Osteoblast (primary cell): ENCODE data around the gene CLDN5. TPM values are rescaled to one million over a fixed set of nuclear protein-coding genes. Genes with fewer than 3 reads are reported as not detected.

Experiments used
- DNase-seq: peaks from one replicate; pipeline ENCODE4 v3.0.0; 2011; ENCODE audit warnings: low spot score, mixed read lengths; ENCODE audit not compliant: insufficient read length; ENCODE audit errors: missing footprints
- H2AFZ ChIP-seq: 2 replicates; pipeline ENCODE4 v1.6.0; 2011; ENCODE audit warnings: mild to moderate bottlenecking, low read length
- H3K27ac ChIP-seq: 2 replicates; pipeline ENCODE4 v1.5.1; 2011; ENCODE audit warnings: mild to moderate bottlenecking, low read depth, low read length, moderate library complexity
- H3K27me3 ChIP-seq: 2 replicates; pipeline ENCODE4 v1.6.0; 2012; ENCODE audit warnings: mild to moderate bottlenecking, control low read depth, inconsistent platforms, low read length, moderate library complexity; ENCODE audit not compliant: insufficient read depth
- H3K36me3 ChIP-seq: 2 replicates; pipeline ENCODE4 v1.5.1; 2011; ENCODE audit warnings: mild to moderate bottlenecking, low read length, control low read depth, moderate library complexity; ENCODE audit not compliant: insufficient read depth
- H3K4me1 ChIP-seq: 2 replicates; pipeline ENCODE4 v1.5.1; 2011; ENCODE audit warnings: mild to moderate bottlenecking, low read length, control low read depth, moderate library complexity; ENCODE audit not compliant: insufficient read depth
- H3K4me2 ChIP-seq: 2 replicates; pipeline ENCODE4 v1.6.0; 2011; ENCODE audit warnings: mild to moderate bottlenecking, low read length; ENCODE audit not compliant: insufficient read depth
- H3K4me3 ChIP-seq: fragments of 200-600 bp; sonication (generic); 3 replicates; pipeline ENCODE4 v1.5.1; 2012; ENCODE audit warnings: mild to moderate bottlenecking, low read length, inconsistent platforms; ENCODE audit not compliant: insufficient read depth
- H3K79me2 ChIP-seq: 2 replicates; pipeline ENCODE4 v1.6.0; 2012; ENCODE audit warnings: mild to moderate bottlenecking, low read length, control low read depth, inconsistent platforms; ENCODE audit not compliant: insufficient read depth
- H3K9me3 ChIP-seq: 2 replicates; pipeline ENCODE4 v1.5.1; 2011; ENCODE audit warnings: low read depth, low read length, control low read depth
- H4K20me1 ChIP-seq: 2 replicates; pipeline ENCODE4 v1.6.0; 2012; ENCODE audit warnings: mild to moderate bottlenecking, low read length, control low read depth; ENCODE audit not compliant: insufficient read depth
- total RNA-seq: library from RNA; depleted of rRNA; stranded (reverse); fragments of >200 nt; gene quantifications from 2 replicates; pipeline ENCODE4 v1.2.3, GENCODE V29; 2012
- TF ChIP-seq, protein P1 (sequence below): IDR thresholded peaks from 2 replicates; pipeline ENCODE4 v1.5.1; 2011; ENCODE audit warnings: mild to moderate bottlenecking, low read depth, low read length, moderate library complexity; ENCODE audit errors: extremely low read depth

The CLDN5 gene
- total RNA-seq, 1 donor, result not detected

DNA sequence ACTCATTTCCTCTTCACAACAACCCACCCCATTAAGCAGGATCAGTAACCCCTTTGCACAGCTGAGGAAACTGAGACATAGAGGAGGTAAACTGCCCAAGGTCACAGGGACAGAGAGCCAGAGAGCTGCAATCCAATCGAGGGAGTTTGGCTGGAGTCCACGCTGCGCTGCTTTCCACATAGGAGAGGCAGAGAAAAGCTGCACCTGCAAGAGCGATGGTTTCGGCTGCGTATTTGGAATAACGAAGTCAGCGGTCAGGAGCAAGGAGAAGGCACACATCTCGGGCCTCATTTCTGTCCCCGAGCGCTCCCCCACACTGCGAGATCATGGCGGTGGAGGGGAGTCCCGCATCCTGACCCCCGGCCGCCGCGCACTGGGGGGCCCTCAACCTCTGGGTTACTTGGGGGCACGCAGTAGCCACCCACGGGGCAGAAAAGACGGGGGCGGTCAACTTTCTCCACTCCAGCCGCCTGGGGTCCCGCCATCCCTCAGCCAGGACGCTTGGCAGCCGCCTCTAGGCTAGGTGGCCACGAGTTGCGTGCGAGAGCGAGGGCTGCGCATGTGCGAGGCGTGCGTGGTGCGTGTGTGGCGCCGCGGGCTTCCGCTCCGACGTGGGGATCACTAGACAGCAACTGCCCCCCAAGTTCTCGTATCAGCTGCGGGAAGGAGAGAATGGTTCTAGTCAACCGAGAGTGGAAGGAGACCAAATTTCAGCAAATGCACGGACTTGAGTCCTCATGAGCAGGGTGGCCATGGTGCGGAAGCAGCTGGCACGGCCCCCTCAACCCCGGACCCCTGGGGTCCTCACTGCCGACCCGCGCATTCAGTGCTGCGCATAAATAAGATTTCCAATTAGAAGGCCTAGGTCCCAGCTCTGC, 42.3 kb upstream of the CLDN5 start:
- Histone ChIP-seq H2AFZ (no peak overlapping the region), H3K27me3 (peaks cover 14% of the 10 kb centered on the region), H3K27ac (no peak overlapping the region)

DNA sequence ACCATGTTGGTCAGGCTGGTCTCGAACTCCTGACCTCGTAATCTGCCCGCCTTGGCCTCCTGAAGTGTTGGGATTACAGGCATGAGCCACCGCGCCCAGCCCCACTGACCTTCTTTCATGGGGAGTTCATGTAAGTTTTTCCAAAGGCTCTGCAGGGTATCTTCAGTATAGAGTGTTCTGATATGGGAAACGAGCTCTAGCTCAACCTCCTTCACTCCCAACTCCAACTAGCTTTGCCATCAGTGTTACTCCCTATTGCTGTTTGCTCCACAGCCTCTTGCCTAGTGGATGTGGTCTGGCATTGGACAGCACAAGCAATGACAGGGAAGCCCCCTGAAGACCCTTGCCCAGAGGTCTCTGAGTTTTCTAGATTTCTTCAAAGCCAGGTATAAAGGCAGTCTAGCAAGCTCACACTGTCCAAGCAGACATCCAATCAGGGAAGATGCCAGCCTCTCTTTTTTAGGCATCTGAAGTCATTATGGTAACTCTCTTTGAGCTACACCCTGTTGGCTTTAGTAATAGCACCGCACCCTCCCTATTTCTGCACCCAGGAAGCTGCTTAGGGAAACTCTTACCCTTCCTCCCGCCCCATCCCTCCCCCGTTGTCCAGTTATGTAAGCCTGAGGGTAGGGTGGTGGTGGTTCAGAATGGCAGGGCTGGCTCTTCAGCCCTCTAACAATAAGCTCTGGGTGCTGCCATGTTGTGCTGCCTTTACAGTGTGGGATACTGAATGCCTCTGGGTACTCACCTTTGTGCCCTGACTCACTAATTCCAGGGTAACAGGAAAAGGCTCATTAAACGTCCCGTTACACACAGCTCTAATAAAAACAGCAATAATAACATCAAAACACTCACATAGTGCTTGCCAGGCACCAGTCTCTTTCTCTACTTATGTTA, 41.4 kb upstream of the CLDN5 start:
- DNase-seq, result no peak
- no peak overlapping the region for H3K4me3 ChIP-seq

More for the DNA sequence above, 42.3 kb upstream of the CLDN5 start:
- TF ChIP-seq, protein P1, sequence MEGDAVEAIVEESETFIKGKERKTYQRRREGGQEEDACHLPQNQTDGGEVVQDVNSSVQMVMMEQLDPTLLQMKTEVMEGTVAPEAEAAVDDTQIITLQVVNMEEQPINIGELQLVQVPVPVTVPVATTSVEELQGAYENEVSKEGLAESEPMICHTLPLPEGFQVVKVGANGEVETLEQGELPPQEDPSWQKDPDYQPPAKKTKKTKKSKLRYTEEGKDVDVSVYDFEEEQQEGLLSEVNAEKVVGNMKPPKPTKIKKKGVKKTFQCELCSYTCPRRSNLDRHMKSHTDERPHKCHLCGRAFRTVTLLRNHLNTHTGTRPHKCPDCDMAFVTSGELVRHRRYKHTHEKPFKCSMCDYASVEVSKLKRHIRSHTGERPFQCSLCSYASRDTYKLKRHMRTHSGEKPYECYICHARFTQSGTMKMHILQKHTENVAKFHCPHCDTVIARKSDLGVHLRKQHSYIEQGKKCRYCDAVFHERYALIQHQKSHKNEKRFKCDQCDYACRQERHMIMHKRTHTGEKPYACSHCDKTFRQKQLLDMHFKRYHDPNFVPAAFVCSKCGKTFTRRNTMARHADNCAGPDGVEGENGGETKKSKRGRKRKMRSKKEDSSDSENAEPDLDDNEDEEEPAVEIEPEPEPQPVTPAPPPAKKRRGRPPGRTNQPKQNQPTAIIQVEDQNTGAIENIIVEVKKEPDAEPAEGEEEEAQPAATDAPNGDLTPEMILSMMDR, result no peak
- no peak for DNase-seq
- Histone ChIP-seq H3K4me3 (no peak overlapping the region), H3K36me3 (no peaks in the 10 kb centered on the region), H3K4me1 (peaks cover 6% of the 10 kb centered on the region), H3K79me2 (no peaks in the 10 kb centered on the region), H3K4me2 (no peak overlapping the region), H4K20me1 (no peaks in the 10 kb centered on the region), H3K9me3 (no peaks in the 10 kb centered on the region)

DNA sequence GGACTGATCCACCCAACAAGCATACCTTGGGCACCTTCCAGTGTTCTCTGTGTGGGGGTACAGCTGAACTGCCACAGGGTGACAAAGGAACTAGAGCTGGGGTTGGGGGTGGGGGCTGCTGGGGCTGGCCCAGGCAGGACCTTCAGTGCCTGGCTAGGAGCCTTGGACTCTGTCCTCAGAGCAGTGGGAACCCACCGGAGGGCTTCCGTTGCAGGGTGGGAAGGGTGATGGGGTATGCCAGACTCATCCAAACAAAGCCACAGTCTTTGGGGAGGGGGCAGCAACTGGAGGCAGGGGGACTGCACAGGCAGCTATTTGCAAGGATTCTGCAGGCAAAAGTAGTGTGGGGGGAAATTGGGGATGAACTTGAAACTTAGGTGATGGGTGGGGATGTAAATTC, 35.7 kb upstream of the CLDN5 start:
- no peaks in the 10 kb centered on the region for H3K9me3 ChIP-seq

More for the DNA sequence above, 41.4 kb upstream of the CLDN5 start:
- Histone ChIP-seq H4K20me1 (no peaks in the 10 kb centered on the region), H3K36me3 (no peaks in the 10 kb centered on the region), H3K9me3 (no peaks in the 10 kb centered on the region), H3K27me3 (peaks cover 14% of the 10 kb centered on the region), H3K27ac (no peak overlapping the region), H3K4me1 (peaks cover 6% of the 10 kb centered on the region), H3K4me2 (no peak overlapping the region), H2AFZ (no peak overlapping the region), H3K79me2 (no peaks in the 10 kb centered on the region)
- TF ChIP-seq, protein P1, result no peak

More for the DNA sequence above, 35.7 kb upstream of the CLDN5 start:
- Histone ChIP-seq H3K27me3 (peaks cover 17% of the 10 kb centered on the region), H2AFZ (no peak overlapping the region), H3K4me3 (no peak overlapping the region), H3K27ac (no peak overlapping the region), H3K36me3 (no peaks in the 10 kb centered on the region), H3K4me2 (no peak overlapping the region), H3K79me2 (no peaks in the 10 kb centered on the region), H4K20me1 (no peaks in the 10 kb centered on the region), H3K4me1 (no peaks in the 10 kb centered on the region)
- TF ChIP-seq, protein P1, result no peak
- no peak for DNase-seq
